Measurements from ENCODE around the gene FAM25A. TPM values are rescaled to one million over a fixed set of nuclear protein-coding genes. Genes with fewer than 3 reads are reported as not detected.
"Not testable (repeated sequence)": the region's sequence is repeated elsewhere in the genome, so short reads cannot be mapped to it uniquely, and the experiment has no call there.

The FAM25A gene
- total RNA-seq, 2 experiments from 2014 or later = not detected

- H3K36me3 Mint-ChIP-seq (ENCODE audit: low read depth) = peaks cover 23% of the 10 kb centered on the region
- DNase-seq = not testable (repeated sequence)
These were observed 23.5 kb downstream of the FAM25A start for GRCh38 chr10:87043579-87043978.

DNA sequence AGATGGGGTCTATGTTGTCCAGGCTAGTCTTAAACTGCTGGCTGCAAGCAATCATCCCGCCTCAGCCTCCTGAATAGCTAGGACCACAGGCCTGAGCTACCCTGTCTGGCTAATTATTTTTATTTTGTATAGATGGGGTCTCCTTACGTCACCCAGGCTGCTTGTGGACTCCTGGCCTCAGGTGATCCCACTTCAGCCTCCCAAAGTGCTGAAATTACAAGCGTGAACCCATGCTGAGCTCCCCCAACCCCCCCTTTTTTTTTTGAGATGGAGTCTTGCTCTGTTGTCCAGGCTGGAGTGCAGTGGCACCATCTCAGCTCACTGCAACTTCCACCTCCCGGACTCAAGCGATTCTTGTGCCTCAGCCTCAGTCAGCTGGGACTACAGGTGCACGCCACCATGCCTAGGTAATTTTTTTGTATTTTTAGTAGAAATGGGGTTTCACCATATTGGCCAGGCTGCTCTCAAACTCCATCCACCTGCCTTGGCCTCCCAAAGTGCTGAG, 25.4 kb downstream of the FAM25A start:
- Mint-ChIP-seq H3K36me3 (ENCODE audit: low read depth) (peaks cover 30% of the 10 kb centered on the region), H3K27me3 (no peaks in the 10 kb centered on the region), H3K4me1 (no peaks in the 10 kb centered on the region), H3K27ac (no peak overlapping the region), H3K4me3 (no peak overlapping the region), H3K9me3 (ENCODE audit: low read depth) (no peaks in the 10 kb centered on the region)
- CTCF ChIA-PET = no interaction called here
- POLR2A ChIA-PET = no interaction called here
- ATAC-seq (no peak), DNase-seq (no peak)
- intact Hi-C loops (cut with DNase I, micrococcal nuclease) = no loop called here

More at GRCh38 chr10:87043579-87043978, 23.5 kb downstream of the FAM25A start:
- H3K27ac Mint-ChIP-seq; POLR2A ChIA-PET; H3K27me3 Mint-ChIP-seq; intact Hi-C loops (cut with DNase I, micrococcal nuclease); H3K4me1 Mint-ChIP-seq; ATAC-seq; CTCF ChIA-PET; H3K4me3 Mint-ChIP-seq; H3K9me3 Mint-ChIP-seq (ENCODE audit: low read depth): not testable (repeated sequence)

DNA sequence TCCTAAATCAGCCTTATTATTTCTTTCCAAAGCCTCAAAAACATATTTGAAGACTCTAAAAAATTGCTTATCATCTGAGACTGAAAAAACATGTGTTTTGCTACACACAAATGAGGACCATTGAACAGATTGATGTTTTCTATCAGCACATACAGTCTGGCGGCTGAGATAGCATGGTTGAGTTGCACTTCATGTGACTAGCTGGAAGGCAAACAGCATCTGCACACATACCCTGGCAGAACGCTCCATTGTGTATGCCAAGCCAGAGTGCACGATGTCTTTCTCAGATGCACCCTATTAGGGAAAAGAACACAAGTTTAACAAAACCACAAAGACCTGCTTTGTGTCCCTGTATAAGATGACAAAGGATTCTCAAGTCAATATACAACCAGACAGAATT, 33.0 kb downstream of the FAM25A start:
- H3K4me1 Mint-ChIP-seq = no peaks in the 10 kb centered on the region
- intact Hi-C loops (cut with DNase I, micrococcal nuclease) = no loop called here
- no peak overlapping the region for H3K27ac Mint-ChIP-seq
- no peaks in the 10 kb centered on the region for H3K9me3 Mint-ChIP-seq (ENCODE audit: low read depth)
- DNase-seq = no peak
- peaks cover 30% of the 10 kb centered on the region for H3K36me3 Mint-ChIP-seq (ENCODE audit: low read depth)
- CTCF ChIA-PET = interaction anchor here (0.5 to 0.6 kb wide), 2 partner anchors 96 to 702 kb away, joined by 3 read pairs; no protein-coding TSS in a partner anchor
- no peak for ATAC-seq
- POLR2A ChIA-PET = no interaction called here
- no peak overlapping the region for H3K4me3 Mint-ChIP-seq
- H3K27me3 Mint-ChIP-seq = no peaks in the 10 kb centered on the region

DNA sequence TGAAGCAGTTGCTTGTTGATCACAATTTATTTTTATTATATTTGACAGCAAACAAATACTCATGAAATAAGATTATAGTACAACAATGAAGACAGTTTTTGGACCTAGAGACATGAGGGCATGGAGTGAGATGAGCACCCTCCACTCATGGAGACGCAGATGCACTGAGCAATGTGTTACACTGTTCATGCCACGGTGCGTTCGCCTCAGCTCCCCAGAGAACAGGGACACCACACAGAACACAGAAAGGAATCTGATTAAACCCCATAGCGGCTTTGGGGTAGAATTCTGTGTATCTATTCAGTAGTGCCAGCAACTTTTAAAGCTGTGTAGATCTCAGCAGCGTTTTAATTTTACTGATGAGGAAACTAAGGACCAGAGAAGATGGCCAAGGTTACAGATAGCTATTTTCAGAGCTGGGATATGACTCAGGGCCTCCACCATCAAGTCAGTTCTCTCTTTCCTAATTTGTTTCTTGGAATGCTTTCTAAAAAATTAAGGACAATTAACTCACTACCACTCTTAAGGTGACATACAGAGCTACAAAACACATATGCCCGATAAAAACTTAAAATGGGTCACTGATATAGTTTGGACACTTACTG, 33.6 kb downstream of the FAM25A start:
- Mint-ChIP-seq H3K4me1 (no peaks in the 10 kb centered on the region), H3K27me3 (no peaks in the 10 kb centered on the region), H3K9me3 (ENCODE audit: low read depth) (no peaks in the 10 kb centered on the region), H3K36me3 (ENCODE audit: low read depth) (peaks cover 32% of the 10 kb centered on the region), H3K27ac (no peak overlapping the region), H3K4me3 (no peak overlapping the region)
- intact Hi-C loops (cut with DNase I, micrococcal nuclease) = no loop called here
- DNase-seq (no peak), ATAC-seq (no peak)
- ChIA-PET POLR2A (no interaction called here), CTCF (interaction anchor here (0.6 kb wide), 1 partner anchor 701 kb away, joined by 3 read pairs; no protein-coding TSS in a partner anchor)

- CTCF ChIA-PET = no interaction called here
- Mint-ChIP-seq H3K4me3 (no peak overlapping the region), H3K27me3 (no peaks in the 10 kb centered on the region), H3K9me3 (ENCODE audit: low read depth) (no peaks in the 10 kb centered on the region), H3K36me3 (ENCODE audit: low read depth) (peaks cover 36% of the 10 kb centered on the region), H3K27ac (no peak overlapping the region), H3K4me1 (no peaks in the 10 kb centered on the region)
- intact Hi-C loops (cut with DNase I, micrococcal nuclease) = no loop called here
- POLR2A ChIA-PET = interaction anchor here (1.0 kb wide), 1 partner anchor 30 kb away, joined by 3 read pairs; no protein-coding TSS in a partner anchor
- peak; percentile 36 for DNase-seq
- peak; percentile 84 for ATAC-seq
These were observed 34.5 kb downstream of the FAM25A start for GRCh38 chr10:87054373-87055295.

GRCh38 chr10:87058171-87058570, 38.1 kb downstream of the FAM25A start:
- H3K36me3 Mint-ChIP-seq (ENCODE audit: low read depth) = peaks cover 34% of the 10 kb centered on the region
- H3K4me1 Mint-ChIP-seq = no peaks in the 10 kb centered on the region
- ATAC-seq (no peak), DNase-seq (no peak)
- CTCF ChIA-PET = no interaction called here
- H3K4me3 Mint-ChIP-seq = no peak overlapping the region
- POLR2A ChIA-PET = no interaction called here
- no peak overlapping the region for H3K27ac Mint-ChIP-seq
- intact Hi-C loops (cut with DNase I, micrococcal nuclease) = no loop called here
- H3K9me3 Mint-ChIP-seq (ENCODE audit: low read depth) = no peaks in the 10 kb centered on the region
- H3K27me3 Mint-ChIP-seq = no peaks in the 10 kb centered on the region

DNA sequence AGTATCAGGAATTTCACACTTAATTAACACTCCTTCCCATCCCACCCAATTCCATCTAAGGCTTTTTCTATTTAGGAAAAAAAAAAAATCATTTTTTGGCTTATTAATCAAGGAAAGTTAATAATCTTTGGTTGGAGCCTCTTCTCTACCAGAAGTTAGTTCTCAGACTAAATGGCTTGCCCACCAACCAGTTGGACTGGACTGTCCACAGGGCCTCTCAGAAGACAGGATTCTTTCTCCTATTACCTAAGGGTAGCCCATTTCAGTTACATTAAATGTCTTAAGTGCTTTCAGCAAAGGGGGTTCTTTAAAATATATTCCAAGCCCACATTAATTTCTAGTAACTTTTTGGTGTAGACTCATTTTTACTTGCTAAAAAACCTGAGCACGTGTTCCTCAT, 39.3 kb downstream of the FAM25A start:
- DNase-seq (no peak), ATAC-seq (no peak)
- no peaks in the 10 kb centered on the region for H3K9me3 Mint-ChIP-seq (ENCODE audit: low read depth)
- H3K4me1 Mint-ChIP-seq = no peaks in the 10 kb centered on the region
- H3K4me3 Mint-ChIP-seq = no peak overlapping the region
- peaks cover 38% of the 10 kb centered on the region for H3K36me3 Mint-ChIP-seq (ENCODE audit: low read depth)
- H3K27me3 Mint-ChIP-seq = no peaks in the 10 kb centered on the region
- intact Hi-C loops (cut with DNase I, micrococcal nuclease) = no loop called here
- no peak overlapping the region for H3K27ac Mint-ChIP-seq
- POLR2A ChIA-PET = no interaction called here
- CTCF ChIA-PET = no interaction called here

GRCh38 chr10:87060280-87060928, 40.3 kb downstream of the FAM25A start:
- Mint-ChIP-seq H3K4me1 (no peaks in the 10 kb centered on the region), H3K36me3 (ENCODE audit: low read depth) (peaks cover 38% of the 10 kb centered on the region), H3K27me3 (no peaks in the 10 kb centered on the region), H3K4me3 (no peak overlapping the region), H3K27ac (no peak overlapping the region), H3K9me3 (ENCODE audit: low read depth) (no peaks in the 10 kb centered on the region)
- intact Hi-C loops (cut with DNase I, micrococcal nuclease) = no loop called here
- POLR2A ChIA-PET = no interaction called here
- CTCF ChIA-PET = no interaction called here
- ATAC-seq = no peak
- no peak for DNase-seq

- intact Hi-C loops (cut with DNase I, micrococcal nuclease) = no loop called here
- Mint-ChIP-seq H3K9me3 (ENCODE audit: low read depth) (no peaks in the 10 kb centered on the region), H3K36me3 (ENCODE audit: low read depth) (peaks cover 49% of the 10 kb centered on the region), H3K27me3 (no peaks in the 10 kb centered on the region), H3K4me1 (no peaks in the 10 kb centered on the region), H3K4me3 (no peak overlapping the region), H3K27ac (no peak overlapping the region)
- POLR2A ChIA-PET = no interaction called here
- DNase-seq (no peak), ATAC-seq (no peak)
- CTCF ChIA-PET = no interaction called here
These were observed 44.6 kb downstream of the FAM25A start for GRCh38 chr10:87064651-87065050.

DNA sequence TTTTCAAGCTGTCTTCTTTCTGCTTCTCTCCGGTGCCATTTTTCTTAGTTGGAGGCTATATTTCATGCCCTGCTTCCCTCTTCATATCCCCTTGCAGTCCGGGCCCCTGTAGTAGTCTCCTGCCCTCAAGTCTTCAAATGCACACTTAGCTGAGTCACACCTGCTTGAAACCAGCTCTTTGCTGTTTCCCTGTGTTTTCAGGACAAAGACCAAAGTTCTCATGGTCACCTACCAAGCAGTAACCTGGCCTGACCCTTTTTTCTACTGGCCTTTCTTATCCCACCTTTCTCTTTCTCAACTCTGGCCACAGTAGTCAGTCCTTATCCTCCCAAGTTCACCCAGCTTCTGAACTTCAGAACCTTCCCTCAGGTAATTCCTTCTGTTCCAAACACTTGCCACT, 46.1 kb downstream of the FAM25A start:
- no peaks in the 10 kb centered on the region for H3K27me3 Mint-ChIP-seq
- H3K4me3 Mint-ChIP-seq = no peak overlapping the region
- peaks cover 45% of the 10 kb centered on the region for H3K36me3 Mint-ChIP-seq (ENCODE audit: low read depth)
- ATAC-seq = no peak
- H3K4me1 Mint-ChIP-seq = no peaks in the 10 kb centered on the region
- ChIA-PET POLR2A (no interaction called here), CTCF (no interaction called here)
- DNase-seq = no peak
- no peaks in the 10 kb centered on the region for H3K9me3 Mint-ChIP-seq (ENCODE audit: low read depth)
- no peak overlapping the region for H3K27ac Mint-ChIP-seq
- intact Hi-C loops (cut with DNase I, micrococcal nuclease) = no loop called here

- Mint-ChIP-seq H3K9me3 (ENCODE audit: low read depth) (no peaks in the 10 kb centered on the region), H3K27me3 (no peaks in the 10 kb centered on the region), H3K4me3 (no peak overlapping the region), H3K4me1 (no peaks in the 10 kb centered on the region), H3K36me3 (ENCODE audit: low read depth) (peaks cover 42% of the 10 kb centered on the region), H3K27ac (peak overlapping the region; percentile 7)
- DNase-seq (no peak), ATAC-seq (no peak)
- CTCF ChIA-PET = no interaction called here
- POLR2A ChIA-PET = no interaction called here
- intact Hi-C loops (cut with DNase I, micrococcal nuclease) = no loop called here
These were observed 46.8 kb downstream of the FAM25A start for GRCh38 chr10:87066865-87067264.

All from activated CD4-positive, alpha-beta T cell treated with anti-CD3 and anti-CD28 coated beads for 36 hours (primary cell).